Osteocyte (in vitro differentiated cells): ENCODE measurements around the gene MYO9A. TPM values are rescaled to one million over a fixed set of nuclear protein-coding genes. Genes with fewer than 3 reads are reported as not detected.

Experiments used
- DNase-seq: peaks from one replicate; pipeline ENCODE4 v3.0.0; 2021; ENCODE audit warnings: mixed read lengths; ENCODE audit not compliant: unreplicated experiment; ENCODE audit errors: extremely low spot score
- H3K27ac Mint-ChIP-seq: one replicate; pipeline ENCODE4 v1.8.0; 2021; ENCODE audit warnings: mild to moderate bottlenecking, mixed read lengths; ENCODE audit not compliant: unreplicated experiment
- H3K27me3 Mint-ChIP-seq: one replicate; pipeline ENCODE4 v1.8.0; 2021; ENCODE audit warnings: mixed read lengths; ENCODE audit not compliant: unreplicated experiment
- H3K36me3 Mint-ChIP-seq: one replicate; pipeline ENCODE4 v1.8.0; 2021; ENCODE audit warnings: mixed read lengths; ENCODE audit not compliant: unreplicated experiment
- H3K4me1 Mint-ChIP-seq: one replicate; pipeline ENCODE4 v1.8.0; 2021; ENCODE audit warnings: mixed read lengths; ENCODE audit not compliant: unreplicated experiment
- H3K4me3 Mint-ChIP-seq: one replicate; pipeline ENCODE4 v1.8.0; 2021; ENCODE audit warnings: mild to moderate bottlenecking, moderate library complexity, mixed read lengths; ENCODE audit not compliant: unreplicated experiment
- H3K9me3 Mint-ChIP-seq: one replicate; pipeline ENCODE4 v1.8.0; 2021; ENCODE audit warnings: mixed read lengths; ENCODE audit not compliant: unreplicated experiment
- CTCF ChIP-seq: fragments of 200-600 bp; sonication (generic); IDR thresholded peaks from 2 replicates; pipeline ENCODE4 v1.5.0; 2021; ENCODE audit warnings: antibody characterized with exemption, mild to moderate bottlenecking, moderate library complexity
- total RNA-seq: library from RNA; stranded (reverse); gene quantifications from 2 replicates; pipeline ENCODE4 v1.2.1, GENCODE V29; 2021

MYO9A gene
- total RNA-seq, 1 donor from 2014 or later, result 39.6 TPM

- Mint-ChIP-seq H3K9me3 (peaks cover 3% of the 10 kb centered on the region), H3K36me3 (peaks cover 8% of the 10 kb centered on the region), H3K27me3 (no peaks in the 10 kb centered on the region), H3K4me1 (no peaks in the 10 kb centered on the region), H3K27ac (no peak overlapping the region), H3K4me3 (no peak overlapping the region)
- no peak for DNase-seq
- TF ChIP-seq CTCF, result no peak
Measured at GRCh38 chr15:71945012-71945411, 172.9 kb downstream of the MYO9A start.

- no peaks in the 10 kb centered on the region for H3K4me1 Mint-ChIP-seq
- DNase-seq, result no peak
- no peak overlapping the region for H3K27ac Mint-ChIP-seq
- H3K4me3 Mint-ChIP-seq, result no peak overlapping the region
- H3K36me3 Mint-ChIP-seq, result peaks cover 6% of the 10 kb centered on the region
- no peak for TF ChIP-seq CTCF
- H3K27me3 Mint-ChIP-seq, result no peaks in the 10 kb centered on the region
- peaks cover 3% of the 10 kb centered on the region for H3K9me3 Mint-ChIP-seq
Measured at GRCh38 chr15:71943806-71944205, 174.1 kb downstream of the MYO9A start.

- Mint-ChIP-seq H3K4me3 (no peak overlapping the region), H3K9me3 (peaks cover 3% of the 10 kb centered on the region), H3K27ac (no peak overlapping the region), H3K4me1 (no peaks in the 10 kb centered on the region), H3K36me3 (peaks cover 10% of the 10 kb centered on the region), H3K27me3 (no peaks in the 10 kb centered on the region)
- DNase-seq, result no peak
- TF ChIP-seq CTCF, result no peak
Measured at GRCh38 chr15:71939981-71940588, 177.9 kb downstream of the MYO9A start.

GRCh38 chr15:71937650-71938311 lies 180.2 kb downstream of the MYO9A start:
- no peak for TF ChIP-seq CTCF
- Mint-ChIP-seq H3K4me3 (no peak overlapping the region), H3K27me3 (no peaks in the 10 kb centered on the region), H3K36me3 (peaks cover 29% of the 10 kb centered on the region), H3K27ac (no peak overlapping the region), H3K9me3 (peaks cover 3% of the 10 kb centered on the region), H3K4me1 (no peaks in the 10 kb centered on the region)
- DNase-seq, result no peak

GRCh38 chr15:71934446-71934845 lies 183.5 kb downstream of the MYO9A start:
- no peak for DNase-seq
- peaks cover 25% of the 10 kb centered on the region for H3K9me3 Mint-ChIP-seq
- no peaks in the 10 kb centered on the region for H3K27me3 Mint-ChIP-seq
- H3K4me1 Mint-ChIP-seq, result no peaks in the 10 kb centered on the region
- TF ChIP-seq CTCF, result no peak
- no peak overlapping the region for H3K4me3 Mint-ChIP-seq
- peaks cover 52% of the 10 kb centered on the region for H3K36me3 Mint-ChIP-seq
- no peak overlapping the region for H3K27ac Mint-ChIP-seq
